SK-N-MC (cell line): ENCODE data around the gene NXNL2.

Experiments
- EZH2 ChIP-seq: fragments of 200-600 bp; sonication (generic); IDR thresholded peaks from one replicate; pipeline ENCODE4 v1.6.1; 2017; ENCODE audit warnings: antibody characterized with exemption
- POLR2AphosphoS5 ChIP-seq: IDR thresholded peaks from 2 replicates; pipeline ENCODE4 v1.6.1; 2012; ENCODE audit warnings: mild to moderate bottlenecking, low read depth, low read length, borderline replicate concordance

DNA sequence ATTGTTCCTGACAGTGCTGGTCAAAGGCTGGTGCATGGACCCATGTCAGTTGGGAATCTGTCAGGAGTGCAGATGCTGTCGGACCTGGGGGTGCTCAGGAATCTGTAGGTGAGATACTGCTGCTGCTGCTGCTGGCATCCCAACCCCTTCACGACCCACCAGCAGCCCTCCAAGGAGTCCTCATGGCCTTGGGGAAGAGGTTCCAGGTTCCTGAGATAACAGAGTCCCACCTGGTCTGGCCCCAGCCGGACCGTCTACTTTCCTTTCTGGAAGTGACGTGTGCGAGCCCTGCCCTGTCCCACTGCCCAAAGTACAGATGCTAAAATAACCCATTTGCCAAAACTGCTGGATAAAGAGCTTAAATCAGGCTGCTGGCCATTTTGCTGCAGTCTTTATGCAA lies 4.3 kb downstream of the NXNL2 start:
- TF ChIP-seq POLR2AphosphoS5: no peak
- no peak for TF ChIP-seq EZH2
